HG03571 (cell line): ENCODE measurements around the gene TTC7B.

Experiments used
- ATAC-seq: cut with Tn5 transposase; IDR thresholded peaks from one replicate; pipeline ENCODE4 v1.9.1; 2021; ENCODE audit not compliant: unreplicated experiment

The TTC7B gene

GRCh38 chr14:90605430-90605829 is 210.8 kb downstream of the TTC7B start:
- no peak for ATAC-seq

GRCh38 chr14:90604356-90604755 is 211.9 kb downstream of the TTC7B start:
- ATAC-seq = no peak

- no peak for ATAC-seq
Measured at GRCh38 chr14:90603841-90604240, 212.4 kb downstream of the TTC7B start.

- ATAC-seq = no peak
Measured at GRCh38 chr14:90603336-90603735, 212.9 kb downstream of the TTC7B start.

GRCh38 chr14:90602088-90602687 is 214.0 kb downstream of the TTC7B start:
- ATAC-seq = no peak

- no peak for ATAC-seq
Measured at GRCh38 chr14:90601563-90601962, 214.7 kb downstream of the TTC7B start.

GRCh38 chr14:90600619-90601018 is 215.6 kb downstream of the TTC7B start:
- ATAC-seq = no peak

GRCh38 chr14:90599748-90600507 is 216.3 kb downstream of the TTC7B start:
- ATAC-seq = no peak

GRCh38 chr14:90599339-90599738 is 216.9 kb downstream of the TTC7B start:
- no peak for ATAC-seq

GRCh38 chr14:90597961-90598360 is 218.3 kb downstream of the TTC7B start:
- no peak for ATAC-seq

GRCh38 chr14:90596733-90597132 is 219.5 kb downstream of the TTC7B start:
- no peak for ATAC-seq

GRCh38 chr14:90593254-90594040 is 222.8 kb downstream of the TTC7B start:
- no peak for ATAC-seq

- ATAC-seq = no peak
Measured at GRCh38 chr14:90592655-90593054, 223.6 kb downstream of the TTC7B start.

- no peak for ATAC-seq
Measured at GRCh38 chr14:90587918-90588317, 228.3 kb downstream of the TTC7B start.

GRCh38 chr14:90587252-90587910 is 228.8 kb downstream of the TTC7B start:
- ATAC-seq = no peak

- no peak for ATAC-seq
Measured at GRCh38 chr14:90585106-90585505, 231.1 kb downstream of the TTC7B start.

GRCh38 chr14:90583916-90584605 is 232.2 kb downstream of the TTC7B start:
- no peak for ATAC-seq

GRCh38 chr14:90583427-90583826 is 232.8 kb downstream of the TTC7B start:
- ATAC-seq = no peak

GRCh38 chr14:90582166-90582565 is 234.1 kb downstream of the TTC7B start:
- no peak for ATAC-seq

- no peak for ATAC-seq
Measured at GRCh38 chr14:90581745-90582144, 234.5 kb downstream of the TTC7B start.
